GM11168 (cell line): ENCODE data around the gene SYTL3.

Experiments
- in situ Hi-C: fragments of 300-500 bp; cut with MboI; formaldehyde crosslinking; loops from one replicate; pipeline ENCODE4 v1.12.0; 2022; ENCODE audit warnings: low sequenced_read_pairs; ENCODE audit not compliant: unreplicated experiment

SYTL3 gene

DNA sequence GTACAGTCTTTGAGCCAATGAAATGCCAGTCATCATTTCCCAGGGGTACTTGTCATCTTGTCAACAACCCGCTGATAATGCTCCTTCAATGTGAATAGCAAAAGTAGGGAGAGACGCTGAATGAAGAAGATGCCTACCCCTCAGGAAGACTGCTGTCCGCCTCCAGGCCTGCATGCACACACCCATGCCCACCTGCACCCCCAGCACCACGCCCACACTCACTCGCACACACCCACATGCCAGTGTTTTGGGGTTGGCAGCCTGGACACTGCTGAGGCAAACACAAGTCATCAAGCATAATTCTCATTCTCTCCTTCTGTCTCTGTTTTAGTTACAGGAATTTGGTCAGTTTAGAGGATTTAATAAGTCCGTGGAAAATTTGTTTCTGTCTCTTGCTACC is 63.6 kb downstream of the SYTL3 start:
- in situ Hi-C loops = no loop called here

DNA sequence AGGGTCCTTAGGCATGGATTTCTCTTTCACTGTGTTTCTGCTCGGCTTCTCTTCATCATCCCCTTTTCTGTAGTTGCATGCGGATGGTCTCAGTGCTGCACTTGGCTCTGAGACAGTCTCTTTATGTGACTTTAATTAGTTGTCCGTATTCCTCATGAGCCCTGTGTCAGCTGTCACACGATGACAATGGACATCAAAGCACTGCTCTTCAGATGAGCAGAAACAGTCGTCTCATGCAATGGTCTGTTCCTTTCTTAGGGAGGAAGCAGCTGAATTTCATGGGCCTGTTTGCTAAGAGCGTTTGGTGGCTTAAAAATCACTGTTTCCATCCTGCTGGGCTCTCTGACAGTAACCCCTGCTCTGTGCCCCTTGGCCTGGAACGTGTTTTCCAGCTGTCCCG is 64.9 kb downstream of the SYTL3 start:
- in situ Hi-C loops = no loop called here

DNA sequence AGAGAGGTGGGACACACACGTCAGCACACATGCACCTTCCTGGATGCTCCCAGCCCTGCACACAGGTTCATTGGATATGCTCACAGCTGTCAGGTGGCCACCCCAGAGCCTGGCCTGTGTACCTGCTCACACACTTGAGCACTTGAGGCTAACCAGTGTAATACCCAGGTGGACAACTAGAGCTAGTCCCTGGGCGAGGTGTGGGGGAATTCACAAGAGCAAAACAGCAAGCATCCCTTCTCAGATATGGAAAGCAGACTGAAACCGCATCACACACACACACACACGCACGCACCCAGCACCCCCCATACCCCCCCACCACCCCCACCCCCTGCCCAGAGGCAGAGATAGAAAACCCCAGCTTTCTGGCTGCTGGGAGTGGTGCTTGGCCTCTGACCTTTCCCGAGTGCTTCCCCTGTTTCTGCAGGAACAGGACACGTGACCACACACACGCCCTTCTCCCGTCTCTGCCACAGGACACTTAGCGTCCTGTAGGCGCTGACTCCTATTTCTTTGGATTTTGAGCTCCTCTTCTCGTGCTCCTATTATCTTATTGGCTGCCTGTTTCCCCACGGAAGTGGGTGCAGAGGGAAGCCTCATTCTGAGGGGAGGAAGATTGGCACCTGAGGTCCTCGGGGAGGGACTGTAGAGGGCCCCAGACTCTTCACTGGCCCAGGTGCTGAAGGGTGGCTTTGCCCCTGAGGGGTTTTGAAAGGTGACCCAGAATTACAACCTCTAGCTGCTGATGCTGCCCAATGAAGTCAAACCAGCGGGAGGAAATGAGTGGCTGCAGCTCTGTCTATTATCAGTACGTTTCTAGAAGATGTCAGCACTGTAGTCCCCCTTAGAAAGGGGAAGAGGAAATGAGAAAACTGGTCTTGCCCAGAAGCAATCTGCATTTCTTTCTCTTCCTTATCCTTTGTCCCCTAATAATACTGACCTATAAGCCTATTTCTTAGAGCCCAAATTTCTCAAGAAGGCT is 65.8 kb downstream of the SYTL3 start:
- in situ Hi-C loops = no loop called here

DNA sequence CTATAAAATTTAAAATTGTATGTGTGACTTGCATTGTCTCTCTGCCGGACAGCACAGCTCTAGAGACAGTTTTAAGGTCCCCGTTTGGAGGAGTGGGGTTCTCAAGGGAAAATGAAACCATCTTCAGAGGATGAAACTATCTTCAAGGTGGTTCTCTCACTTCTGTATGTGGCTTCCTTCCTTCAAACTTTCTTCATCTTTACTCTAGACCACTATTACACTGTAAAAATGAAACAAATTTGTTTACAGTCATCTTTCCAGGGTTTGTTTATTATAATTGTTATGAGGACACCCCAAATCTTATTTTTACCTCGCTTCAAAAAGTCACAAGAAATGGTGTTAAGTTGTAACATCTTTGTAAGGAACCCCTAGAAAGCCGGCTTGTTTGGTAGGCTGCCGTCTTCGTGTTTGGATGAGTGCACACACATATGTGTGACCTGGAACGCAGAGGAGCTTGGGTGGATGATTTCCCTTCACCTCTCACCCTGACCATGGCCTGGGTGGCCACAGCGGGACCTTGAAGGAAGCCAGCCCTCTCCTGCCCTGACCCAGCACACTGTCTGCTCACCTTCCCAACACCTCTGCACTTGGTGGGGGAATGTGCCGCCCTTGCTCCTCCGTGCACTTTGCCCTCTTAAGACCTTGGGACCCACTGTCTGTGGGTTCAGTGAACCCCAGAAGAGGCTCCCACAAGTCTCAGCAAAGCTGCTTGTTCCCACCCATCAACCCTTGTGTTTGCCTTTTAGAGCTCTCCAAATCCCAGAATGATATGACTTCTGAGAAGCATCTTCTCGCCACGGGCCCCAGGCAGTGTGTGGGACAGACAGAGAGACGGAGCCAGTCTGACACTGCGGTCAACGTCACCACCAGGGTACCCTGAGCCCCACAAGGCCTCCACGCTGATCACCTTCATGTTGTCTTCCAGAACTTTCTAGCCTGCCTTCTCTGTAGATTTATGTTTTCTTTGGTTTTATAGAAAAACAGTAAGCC is 67.8 kb downstream of the SYTL3 start:
- in situ Hi-C loops = no loop called here

DNA sequence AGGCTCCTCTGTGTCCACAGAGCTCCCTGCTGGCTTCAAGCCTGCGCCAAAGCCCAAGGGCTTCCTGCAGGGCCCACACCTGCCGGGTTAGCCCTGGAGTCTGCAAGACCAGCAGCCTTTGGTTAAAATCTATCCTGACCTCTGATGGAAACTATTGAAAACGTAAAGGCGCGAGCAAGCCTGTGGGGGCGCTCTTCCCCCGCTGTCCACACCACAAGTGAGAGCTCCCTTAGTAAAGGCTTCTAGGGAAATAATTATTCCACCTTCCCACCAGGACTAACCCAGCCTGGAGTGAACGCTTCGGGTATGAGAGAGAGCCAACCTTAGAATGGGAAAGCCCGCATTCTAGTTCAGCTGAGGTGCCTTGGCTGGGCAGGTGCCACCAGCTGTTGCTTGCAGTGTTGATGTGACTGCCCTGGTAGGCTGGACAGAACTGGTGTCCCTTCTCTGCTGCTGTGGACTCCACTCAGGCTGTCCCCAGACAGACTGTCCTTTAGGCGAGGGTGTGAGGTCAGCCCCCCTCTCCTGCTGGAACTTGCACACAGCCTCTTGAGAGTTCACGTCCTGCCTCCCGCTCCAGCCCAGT is 68.7 kb downstream of the SYTL3 start:
- in situ Hi-C loops = no loop called here

DNA sequence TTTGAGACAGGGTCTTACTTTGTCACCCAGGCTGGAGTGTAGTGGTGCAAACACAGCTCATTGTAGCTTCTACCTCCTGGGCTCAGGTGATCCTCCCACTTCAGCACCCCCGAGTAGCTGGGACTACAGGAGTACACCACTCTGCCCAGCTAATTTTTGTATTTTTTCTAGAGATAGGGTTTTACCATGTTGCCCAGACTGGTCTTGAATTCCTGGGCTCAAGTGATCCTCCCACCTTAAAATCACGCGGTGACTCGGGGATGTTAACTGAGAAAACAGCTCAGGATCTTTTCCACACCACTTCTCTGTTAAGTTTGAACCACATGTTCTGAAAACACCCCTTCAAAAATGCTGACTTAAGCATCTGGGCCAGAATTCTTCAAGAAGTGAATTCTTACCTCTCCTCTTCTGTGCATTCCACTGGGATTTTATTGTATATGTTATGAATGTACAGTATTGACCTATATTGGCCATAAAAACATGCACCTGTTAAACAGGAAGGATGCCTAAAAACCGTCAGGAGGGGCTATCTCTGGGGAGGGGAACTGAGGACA is 72.4 kb downstream of the SYTL3 start:
- in situ Hi-C loops = loop anchor here (10.0 kb wide), 1 partner anchor 243 kb away; no protein-coding TSS in a partner anchor

DNA sequence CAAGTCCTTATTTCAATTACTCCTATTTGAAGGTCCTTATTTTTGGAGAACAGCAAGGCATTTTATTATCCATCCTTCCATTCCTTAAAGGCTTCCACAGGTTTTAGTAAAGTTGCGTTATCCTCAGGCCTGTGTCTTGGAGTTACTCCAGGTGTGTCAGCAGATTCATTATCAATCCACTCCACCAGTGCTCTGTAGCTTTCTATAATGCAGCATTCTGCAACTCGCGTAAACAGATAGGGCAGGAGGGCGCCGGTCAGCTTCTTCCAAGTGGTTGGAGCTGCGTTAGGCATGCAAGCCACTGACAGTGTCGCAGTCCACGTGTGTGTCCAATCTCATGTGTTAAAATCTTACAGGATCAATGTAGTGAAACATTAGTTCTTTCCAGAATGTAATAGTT is 75.8 kb downstream of the SYTL3 start:
- in situ Hi-C loops = loop anchor here (10.0 kb wide), 1 partner anchor 239 kb away; no protein-coding TSS in a partner anchor

DNA sequence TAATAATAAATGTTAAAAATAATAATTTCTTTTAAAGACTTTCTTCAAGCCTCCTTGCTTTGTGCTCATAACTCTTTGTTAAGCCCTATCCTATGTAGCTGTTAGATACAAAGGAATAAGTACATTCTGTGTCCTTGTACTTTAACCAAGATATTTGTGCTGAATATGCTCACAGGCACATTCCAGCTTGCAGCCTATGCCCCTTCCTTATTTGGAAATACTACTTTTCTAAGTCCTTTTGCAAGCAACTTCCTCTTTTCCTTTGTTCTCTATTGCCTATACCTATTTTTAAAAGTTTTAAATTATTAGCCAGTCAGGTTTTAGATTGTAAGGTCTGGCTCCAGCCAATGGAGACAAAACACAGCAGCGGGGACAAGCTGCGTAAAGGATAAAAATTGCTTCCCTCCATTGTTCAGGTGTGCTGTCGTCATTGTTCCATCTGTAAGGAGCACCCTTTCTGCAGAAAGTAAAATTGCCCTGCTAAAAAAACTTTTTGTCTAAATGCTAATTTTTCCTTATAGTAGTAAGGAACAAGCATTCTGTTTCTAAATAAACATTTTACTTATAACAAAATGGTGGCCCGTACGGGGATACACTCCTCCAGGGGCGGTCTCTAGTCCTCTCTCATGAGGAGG is 80.2 kb downstream of the SYTL3 start:
- in situ Hi-C loops = loop anchor here (10.0 kb wide), 1 partner anchor 235 kb away; no protein-coding TSS in a partner anchor

DNA sequence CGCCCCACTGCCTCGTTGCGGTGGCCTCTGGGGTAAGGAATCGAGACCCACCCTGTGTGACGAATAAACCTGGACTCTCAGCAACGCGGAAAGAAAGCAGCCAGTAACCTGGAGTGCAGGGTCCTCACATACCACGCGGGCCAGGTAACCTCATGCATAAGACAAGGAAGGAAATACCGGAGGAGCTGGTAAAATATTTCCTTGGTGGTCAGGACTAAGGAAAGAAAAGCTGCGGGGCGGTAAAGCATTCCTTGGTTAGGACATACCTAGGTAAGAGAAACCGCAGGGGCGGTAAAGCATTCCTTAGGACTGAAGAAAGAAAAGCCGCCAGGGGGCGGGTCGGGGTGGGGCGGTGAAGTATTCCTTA is 80.7 kb downstream of the SYTL3 start:
- in situ Hi-C loops = no loop called here

DNA sequence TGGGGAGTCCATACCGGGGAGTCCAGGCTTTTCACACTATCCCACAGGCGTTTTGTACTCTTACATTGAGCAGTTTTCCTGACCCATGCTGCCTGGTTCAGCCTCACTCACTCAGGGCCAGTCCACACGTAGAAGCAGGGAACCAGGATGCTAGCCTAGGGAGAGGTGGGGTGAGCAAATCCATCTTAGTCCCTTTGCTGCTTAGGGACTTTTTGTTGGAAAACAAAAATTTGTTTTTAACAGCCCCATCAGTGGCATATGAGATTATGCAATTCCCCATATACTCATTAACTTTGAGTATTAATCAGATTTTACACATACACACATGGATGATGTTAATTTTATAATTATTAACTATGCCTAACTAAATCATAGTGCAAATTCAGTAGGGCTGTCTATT is 85.2 kb downstream of the SYTL3 start:
- in situ Hi-C loops = no loop called here

DNA sequence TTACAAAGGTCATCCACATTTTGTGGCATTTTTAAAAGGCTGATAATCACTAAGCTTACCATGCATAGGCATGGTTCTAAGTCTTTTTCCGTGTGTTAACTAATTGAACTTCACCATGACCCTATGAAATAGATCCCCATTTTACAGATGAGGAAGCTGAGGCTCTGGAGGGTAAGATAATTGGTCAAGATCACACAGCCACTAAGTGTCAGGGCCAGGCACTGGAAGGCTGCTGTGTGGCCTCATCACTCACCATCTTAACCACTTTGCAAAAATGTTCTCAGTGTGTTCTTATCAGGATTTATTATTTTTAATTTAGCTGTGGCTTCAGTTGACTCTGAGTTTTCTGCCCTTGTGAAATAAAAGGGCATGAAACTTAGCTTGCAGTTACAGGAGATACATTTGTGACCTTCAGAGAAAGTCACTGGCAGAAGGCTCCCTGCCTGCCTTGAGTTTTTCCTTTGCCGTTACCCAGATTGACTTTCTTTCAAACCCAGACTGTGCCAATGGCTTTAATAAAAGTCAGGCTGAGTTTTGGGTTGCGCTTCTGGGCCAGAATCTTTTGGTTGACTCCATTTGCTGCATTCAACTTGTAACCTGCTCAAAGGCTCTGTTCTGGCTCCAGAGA is 87.3 kb downstream of the SYTL3 start:
- in situ Hi-C loops = no loop called here

DNA sequence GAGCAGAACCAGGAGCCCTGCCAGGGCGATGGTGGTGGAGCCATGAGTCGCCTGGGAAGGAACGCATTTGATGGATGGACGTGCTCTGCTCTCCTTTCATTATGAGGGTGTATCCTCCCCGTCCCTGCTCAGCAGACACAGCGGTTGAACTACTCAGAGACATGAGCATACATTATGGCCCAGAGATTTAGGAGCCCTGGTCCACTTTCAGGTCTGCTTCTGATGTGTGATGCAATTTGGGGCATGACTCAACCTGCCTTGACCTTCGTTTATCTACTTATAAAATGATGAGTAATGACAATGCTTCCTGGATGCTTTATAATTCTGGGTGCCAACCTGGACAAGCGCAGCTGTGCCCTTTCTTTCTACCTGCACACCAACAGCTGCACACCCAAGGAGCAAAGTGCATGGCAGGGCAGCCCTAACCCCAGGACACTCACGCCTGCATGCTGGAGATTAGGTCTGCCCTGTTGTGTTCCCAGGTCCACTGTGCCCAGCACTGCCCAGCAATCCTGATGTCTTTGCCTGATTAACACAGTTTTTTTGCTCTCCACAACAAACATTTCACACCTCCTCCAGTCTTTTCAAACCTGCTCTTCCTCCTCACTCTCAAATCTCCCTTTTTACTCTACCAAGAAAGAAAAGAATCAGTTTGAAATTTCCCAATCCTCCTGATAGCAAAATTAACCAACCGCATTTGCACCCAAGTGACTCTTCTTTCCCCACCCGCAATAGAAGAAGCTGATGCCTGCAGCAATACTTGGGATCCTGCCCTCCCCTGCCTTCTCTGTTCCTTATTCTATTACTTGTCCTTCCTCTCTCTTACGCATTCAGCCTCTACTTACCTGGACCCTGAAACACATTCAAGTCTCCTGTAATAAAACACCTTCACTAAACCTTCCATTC is 88.1 kb downstream of the SYTL3 start:
- in situ Hi-C loops = no loop called here

DNA sequence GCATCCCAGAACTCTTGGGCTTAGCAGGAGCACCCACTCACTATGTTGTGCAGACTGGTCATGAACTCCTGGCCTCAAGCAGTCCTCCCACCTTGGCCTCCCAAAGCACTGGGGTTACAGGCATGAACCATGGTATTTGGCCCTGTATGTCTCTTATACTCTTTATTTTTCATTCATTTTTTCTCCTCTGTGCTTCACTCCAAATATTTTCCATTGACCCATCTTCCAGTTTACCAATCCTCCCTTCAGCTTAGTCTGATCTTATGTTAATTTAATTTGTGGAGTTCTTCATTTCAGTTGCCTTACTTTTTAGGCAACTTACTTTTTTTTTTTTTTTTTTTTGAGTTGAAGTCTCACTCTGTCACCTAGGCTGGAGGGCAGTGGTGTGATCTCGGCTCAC is 89.8 kb downstream of the SYTL3 start:
- in situ Hi-C loops = no loop called here

DNA sequence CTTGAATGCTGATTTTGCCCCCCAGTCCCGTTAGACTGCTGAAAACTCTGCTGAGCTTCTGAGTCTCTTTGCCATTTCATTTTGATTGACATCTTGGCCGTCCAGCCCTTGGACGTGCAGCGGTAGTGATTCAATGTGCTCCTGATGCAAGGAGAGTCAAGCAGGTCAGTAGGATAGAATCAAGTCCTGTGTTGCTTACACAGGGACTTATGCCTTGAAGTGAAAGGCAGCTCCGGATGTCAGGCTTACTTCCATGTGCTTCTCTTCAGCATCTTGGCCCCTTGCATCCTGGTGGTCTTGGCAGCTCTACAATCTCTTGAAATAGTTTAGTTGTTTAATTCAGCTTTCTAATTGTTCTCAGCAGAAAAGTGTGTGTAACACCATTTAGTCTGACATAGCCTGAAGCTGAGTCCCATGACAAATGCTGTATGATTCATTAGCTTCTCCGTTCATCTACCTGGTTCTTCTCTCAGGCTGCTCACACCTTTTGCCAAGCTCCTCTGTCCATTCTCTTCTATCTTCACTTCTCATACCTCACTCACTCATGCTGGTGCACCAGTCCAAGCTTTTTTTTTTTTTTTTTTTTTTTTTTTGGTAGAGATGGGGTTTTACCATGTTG is 93.3 kb downstream of the SYTL3 start:
- in situ Hi-C loops = no loop called here

DNA sequence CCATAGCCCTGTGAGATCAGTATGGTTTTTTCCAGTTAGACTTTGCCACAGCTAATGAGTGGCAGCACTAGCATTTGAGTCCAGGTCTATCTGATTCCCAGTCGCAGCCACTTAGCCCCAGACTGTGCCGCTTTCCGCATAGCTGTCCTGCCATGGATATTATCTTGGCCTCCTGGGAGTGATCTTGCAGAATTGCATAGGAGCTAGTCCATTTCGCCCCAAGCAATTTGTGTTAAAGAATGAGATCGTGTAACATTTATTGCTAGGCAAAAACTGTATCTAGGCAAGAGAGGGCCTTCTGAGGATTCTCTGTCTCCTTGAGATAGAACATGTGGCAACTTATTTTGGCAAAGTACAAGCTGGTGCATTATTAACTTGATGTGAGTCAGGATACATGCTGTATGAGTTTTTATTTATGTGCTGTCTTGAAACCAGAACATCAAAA is 95.2 kb downstream of the SYTL3 start:
- in situ Hi-C loops = no loop called here

DNA sequence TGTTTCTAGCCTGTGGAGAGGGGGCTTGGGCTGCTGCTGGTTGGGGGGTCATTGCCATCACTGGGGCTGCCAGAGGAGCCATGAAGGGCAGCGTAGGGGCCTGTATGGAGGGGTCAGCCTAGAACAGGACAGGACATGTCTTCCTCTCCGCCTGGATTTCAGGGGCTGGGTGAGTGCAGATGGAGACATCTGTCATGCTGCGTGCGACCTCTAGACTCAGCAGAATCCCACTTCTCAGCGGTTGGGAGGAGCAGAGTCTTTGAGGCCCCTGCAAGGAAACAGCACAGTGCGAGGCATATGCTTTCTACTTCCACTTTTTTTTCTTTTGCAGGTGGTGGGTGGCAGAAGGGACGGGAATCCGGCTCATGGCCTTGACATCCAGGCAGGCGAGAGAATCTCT is 101.4 kb downstream of the SYTL3 start:
- in situ Hi-C loops = no loop called here

DNA sequence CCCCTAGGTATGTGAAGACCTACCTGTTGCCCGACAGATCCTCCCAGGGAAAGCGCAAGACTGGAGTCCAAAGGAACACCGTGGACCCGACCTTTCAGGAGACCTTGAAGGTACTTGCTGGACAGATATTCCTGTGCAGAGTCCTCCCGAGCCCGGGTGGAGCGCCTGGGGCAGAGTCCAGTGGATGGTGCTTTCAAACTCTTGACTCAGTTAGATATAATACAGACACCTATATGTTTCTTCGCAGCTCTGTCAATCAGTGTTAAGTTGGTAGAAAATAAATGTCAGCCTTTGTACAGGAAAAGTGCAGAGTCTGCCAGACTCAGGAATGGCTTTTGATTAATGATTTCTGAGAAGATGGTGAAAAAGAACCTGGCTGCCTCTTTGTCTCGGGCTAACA is 102.1 kb downstream of the SYTL3 start:
- in situ Hi-C loops = no loop called here

DNA sequence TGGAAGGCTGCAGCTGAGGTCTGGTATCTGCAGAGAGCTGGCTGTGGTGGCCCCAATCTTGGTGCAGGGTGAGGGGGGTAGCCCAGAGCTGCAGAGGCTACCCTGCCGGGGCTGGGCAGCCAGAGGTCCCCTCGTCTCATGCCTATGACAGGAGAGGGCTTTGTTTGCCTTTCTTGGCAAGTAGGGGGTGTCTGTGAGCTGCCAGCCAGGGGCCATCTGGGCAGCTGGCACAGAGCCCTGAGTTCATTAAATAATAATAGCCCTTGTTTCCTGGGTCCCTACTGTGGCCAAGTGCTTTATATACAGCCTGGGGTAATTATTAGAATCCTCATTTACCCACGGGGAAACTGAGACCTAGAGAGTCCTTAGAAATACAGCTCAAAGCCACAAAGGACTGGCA is 102.8 kb downstream of the SYTL3 start:
- in situ Hi-C loops = no loop called here
